GM19351 (cell line): ENCODE data around the gene CHRNA10.

Experiments used
- ATAC-seq: cut with Tn5 transposase; IDR thresholded peaks from one replicate; pipeline ENCODE4 v1.9.1; 2021; ENCODE audit warnings: mild to moderate bottlenecking, moderate library complexity; ENCODE audit not compliant: unreplicated experiment

The CHRNA10 gene, protein sequence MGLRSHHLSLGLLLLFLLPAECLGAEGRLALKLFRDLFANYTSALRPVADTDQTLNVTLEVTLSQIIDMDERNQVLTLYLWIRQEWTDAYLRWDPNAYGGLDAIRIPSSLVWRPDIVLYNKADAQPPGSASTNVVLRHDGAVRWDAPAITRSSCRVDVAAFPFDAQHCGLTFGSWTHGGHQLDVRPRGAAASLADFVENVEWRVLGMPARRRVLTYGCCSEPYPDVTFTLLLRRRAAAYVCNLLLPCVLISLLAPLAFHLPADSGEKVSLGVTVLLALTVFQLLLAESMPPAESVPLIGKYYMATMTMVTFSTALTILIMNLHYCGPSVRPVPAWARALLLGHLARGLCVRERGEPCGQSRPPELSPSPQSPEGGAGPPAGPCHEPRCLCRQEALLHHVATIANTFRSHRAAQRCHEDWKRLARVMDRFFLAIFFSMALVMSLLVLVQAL

DNA sequence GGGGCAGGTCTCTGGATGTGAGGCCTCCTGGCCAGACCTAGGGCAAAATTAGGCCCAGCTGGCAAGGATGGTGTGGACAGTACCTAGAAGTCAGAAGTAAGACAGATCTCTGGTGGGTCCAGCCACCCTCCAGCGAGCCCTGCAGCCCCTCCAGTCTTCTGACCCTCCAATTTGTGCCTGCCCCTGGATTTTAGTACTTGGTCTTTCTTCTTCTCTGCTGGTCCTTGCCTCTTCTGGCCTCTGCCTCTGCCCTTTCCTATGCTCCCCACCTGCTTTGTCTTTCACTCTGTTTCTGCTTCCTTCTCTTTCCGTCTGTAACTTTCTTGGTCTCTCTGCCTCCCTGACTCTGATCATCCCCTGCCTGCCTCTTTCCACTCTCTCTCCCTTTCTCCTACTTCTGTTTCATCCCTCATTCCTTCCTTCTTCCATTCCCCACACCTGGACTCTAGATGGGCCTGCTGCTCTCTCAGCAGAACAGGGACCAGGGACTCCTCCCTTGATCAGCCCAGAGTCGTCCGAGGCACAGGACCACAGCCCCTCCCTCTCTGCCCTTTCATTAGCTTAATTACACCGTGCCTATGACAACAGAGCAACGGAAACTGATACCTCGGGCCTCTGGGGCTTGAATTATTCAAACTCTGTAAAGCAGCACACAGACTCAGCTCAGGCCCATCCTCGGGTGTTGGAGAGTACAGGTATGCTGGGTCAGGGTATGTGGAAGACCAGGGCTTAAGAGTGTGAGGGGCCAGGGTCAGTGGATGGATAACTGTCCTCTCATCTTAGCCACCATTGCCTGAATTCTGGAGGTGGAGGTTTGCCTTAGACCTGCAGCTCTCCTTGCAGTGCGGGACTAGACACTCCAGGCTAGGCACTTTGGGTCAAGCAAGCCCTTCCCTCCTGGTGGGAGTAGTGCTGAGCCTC is at the start of gene CHRNA10:
CHRNA10 (minus strand) TSS at position 51 of the 921 bp plus-strand sequence. CDS start 72 bp downstream, outside the sequence.
- ATAC-seq = no peak

DNA sequence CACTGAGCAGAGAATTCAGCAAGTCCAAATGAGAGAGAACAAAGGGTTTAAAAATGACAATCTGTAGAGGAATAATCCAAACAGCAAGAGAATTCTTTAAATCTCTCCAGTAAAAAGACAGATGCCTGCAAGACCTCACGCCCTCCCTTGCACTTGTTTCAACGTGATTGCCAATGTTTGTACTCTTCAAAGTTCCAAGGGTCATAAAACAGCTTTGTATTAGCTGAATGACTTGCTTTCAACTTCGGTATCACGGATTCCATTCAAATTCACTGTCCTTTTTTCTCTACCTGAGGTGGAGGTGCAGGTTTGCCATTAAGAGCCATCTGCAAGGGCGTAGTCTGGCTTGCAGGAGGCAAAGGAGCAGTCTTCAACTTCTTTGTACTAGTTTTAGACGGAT is 41.1 kb upstream of the CHRNA10 start:
- ATAC-seq = no peak

DNA sequence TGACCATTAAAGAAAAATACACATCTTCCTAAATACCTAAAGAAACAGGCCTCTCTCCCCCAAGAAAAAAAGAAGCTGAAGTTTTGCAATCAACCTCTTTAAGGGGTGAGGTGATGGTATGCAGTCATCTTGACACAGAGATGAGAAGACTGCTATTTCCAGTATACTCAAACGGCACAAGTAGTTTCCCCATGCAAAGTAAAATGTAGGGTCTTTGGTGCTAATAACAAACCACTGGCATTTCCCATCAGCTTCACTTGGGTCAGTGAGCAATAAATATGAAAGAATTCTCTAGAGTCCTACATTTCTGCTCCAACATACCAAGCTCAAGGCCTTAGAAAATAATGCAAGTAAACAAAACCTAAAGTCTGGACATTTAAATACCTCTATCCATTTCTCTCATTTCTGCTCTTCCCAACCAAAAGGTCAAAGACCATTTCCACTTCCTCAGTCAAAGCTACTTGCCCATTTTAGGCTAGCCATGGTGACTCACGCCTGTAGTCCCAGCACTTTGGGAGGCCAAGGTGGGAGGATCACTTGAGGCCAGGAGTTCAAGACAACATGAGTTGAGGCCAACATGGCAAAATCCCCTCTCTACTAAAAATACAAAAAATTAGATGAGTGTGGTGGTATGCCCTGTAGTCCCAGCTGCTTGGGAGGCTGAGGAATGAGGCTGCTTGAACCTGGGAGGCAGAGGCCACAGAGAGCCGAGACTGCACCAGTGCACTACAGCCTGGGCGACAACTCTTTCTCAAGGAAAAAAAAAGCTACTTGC is 39.5 kb upstream of the CHRNA10 start:
- ATAC-seq = no peak

DNA sequence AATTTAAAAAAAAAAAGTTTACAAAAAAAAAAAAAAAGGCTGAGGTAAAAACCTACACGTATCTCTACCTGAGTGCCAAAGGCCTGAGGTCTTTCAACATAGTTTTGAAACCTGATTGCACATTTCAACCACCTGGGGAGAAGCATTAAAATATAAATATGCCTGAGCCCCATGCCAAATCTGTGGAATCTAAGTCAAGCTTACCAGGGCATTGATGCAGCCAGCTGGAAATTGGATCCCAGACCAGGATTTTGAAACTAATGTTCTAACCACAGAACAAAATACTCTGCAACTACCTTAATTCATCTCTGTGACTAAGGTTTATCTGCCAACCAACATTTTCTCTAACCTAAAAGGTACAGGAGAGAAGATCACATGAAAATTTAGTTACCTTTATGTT is 38.8 kb upstream of the CHRNA10 start:
- ATAC-seq = no peak

DNA sequence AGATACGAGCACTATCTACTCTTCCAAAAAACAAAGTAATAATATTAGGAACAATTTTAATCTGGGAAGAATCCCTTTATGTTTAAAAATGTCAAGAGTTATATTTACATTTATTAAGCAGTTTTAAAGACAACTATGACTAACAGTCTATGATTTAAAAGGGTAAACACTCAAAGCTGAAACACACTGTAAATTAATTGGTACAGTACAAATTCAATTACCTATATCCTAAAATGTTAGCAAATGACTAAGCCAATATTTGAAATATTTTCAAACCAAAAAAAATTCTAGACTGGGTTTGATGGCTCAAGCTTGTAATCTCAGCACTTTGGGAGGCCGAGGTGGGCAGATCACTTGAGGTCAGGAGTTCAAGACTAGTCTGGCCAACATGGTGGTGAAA is 36.0 kb upstream of the CHRNA10 start:
- no peak for ATAC-seq

DNA sequence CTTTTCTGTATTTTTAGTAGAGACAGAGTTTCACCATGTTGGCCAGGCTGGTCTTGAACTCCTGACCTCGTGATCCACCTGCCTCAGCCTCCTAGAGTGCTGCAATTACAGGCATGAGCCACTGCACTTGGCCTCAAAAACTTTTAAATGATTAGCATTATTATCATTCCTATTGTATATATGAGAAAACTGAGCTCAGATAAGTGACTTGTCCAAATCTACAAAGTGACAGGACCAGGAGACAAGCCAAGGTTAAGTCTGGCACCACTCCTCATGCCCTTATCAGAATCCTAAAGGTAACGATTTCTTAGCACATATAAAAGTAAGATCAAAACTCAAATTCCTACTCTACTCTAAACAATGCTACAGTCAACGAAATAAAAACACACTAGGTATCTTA is 32.2 kb upstream of the CHRNA10 start:
- ATAC-seq = no peak

DNA sequence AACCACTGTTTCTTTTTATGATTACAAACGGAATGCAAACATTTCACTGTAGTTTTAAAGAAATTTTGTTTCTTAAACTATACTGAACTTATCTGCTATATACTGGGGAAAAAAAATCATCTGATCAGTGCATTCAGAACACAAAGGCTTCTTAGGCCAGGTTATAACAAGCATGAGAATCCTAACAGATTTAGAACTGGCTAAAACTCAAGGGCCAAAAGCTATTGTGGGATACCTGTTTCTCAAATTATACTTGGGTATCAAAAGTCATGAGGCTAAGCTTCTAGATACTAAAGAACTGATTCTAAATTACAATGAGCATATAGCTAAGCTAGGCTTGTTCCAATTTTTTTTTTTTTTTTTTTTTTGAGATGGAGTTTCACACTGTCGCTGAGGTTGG is 29.7 kb upstream of the CHRNA10 start:
- no peak for ATAC-seq

DNA sequence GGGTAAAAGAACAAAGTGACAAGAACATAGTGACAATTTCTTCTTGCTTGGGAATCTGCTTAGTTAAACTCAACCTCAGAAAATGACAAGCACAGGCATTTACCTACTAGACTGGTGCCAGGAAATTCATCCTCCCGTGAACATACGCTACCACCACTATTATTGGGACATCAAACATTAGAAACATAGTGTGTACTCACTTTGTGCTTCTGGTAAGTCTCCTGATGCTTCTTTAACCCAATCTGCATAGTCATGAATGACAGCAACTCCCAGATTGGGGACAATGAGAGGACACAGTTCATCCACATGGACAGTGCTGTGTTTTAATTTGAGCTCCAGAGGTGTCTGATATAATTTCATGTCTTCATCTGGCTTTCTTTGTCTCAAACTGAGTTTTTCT is 29.2 kb upstream of the CHRNA10 start:
- ATAC-seq = no peak

DNA sequence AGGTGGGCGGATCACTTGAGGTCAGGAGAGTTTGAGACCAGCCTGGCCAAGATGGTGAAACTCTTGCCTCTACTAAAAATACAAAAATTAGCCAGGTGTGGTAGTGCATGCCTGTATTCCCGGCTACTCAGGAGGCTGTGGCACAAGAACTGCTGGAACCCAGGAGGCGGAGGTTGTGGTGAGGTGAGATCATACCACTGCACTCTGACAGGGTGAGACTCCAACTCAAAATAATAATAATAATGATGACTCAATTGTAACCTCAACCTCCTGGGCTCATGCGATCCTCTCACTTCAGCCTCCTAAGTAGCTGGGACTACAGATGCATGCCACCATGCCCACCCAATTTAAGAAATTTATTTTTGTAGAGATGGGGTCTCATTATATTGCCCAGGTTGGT is 15.6 kb upstream of the CHRNA10 start:
- ATAC-seq = no peak

DNA sequence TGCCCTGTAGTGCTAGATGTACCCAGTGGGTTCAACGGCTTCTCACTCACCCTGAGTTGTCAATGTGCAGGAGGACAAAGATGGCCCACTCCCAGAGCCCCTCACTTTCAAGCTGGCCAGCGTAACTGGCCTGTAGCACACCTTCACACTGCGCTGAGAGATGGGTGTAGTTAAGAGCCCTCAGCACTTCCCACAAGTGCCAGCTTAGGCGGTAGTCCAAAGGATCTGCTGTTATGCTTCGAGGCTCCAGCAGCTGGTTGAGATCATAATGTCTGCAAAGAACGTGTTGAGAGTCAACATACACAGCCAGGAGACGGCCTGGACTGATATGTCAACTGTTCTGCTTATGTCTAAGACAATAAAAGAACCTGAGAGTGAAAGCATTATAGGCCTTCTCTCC is 14.7 kb upstream of the CHRNA10 start:
- no peak for ATAC-seq

DNA sequence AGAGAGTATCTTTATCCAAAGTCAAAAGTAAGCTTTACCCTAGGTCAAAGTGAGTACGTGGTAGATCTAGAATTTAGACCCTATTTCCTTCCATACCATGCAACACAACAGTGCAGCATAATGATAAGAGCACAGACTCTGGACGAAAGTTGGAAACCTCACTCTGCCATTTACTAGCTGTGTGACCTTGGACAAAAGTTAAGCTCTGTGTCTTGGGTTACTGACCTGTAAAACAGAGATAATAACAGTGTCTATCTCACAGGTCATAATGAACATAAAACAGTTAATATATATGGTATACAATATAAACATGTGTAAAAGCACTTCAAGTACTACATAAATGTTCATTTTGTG is 13.6 kb upstream of the CHRNA10 start:
- no peak for ATAC-seq

DNA sequence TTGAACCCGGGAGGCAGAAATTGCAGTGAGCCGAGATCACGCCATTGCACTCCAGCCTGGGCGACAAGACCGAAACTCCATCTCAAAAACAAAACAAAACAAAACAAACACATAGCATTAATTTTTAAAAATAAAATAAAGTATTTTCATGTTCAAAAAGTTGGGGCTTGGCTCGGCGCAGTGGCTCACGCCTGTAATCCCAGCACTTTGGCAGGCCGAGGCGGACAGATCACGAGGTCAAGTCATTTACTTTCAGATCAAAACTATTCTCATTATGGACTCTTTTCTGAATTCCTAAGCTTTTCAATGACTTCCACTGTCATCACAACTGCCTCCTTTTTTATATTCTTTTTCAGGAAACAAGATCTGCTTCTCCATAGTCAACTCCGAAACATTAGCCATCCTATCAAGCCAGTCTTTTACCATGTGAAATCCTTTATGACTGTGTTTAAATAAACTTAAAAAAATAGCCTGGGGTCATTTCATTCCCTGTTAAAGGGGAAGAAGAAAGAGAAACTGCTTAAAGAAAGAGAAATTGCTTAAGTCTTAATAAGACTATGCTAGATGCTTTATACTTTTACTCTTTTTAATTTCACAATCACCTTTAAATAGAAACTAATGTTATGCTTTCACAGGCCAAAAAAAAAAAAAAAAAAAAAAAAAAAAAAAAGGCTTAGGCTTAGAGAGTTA is 13.1 kb upstream of the CHRNA10 start:
- no peak for ATAC-seq

DNA sequence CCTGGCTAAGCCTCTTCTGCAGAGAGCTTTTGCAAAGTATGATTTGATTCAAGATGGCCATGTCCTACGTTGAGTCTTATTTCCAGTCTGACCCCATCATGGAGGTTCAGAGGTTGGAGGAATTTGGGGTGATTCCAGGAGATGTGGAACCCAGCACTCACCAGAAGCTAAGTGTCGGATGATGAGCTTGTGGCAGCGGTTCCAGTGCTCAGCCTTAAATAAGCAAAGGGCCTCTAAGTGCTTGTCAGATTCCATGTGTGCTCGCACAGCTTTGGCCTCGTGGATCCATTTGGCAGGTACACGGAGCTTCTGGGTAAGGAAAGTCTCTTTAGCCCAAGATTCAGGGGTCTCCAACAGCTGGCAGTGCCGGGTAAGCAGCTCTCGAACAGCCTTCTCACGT is 11.9 kb upstream of the CHRNA10 start:
- ATAC-seq = no peak

DNA sequence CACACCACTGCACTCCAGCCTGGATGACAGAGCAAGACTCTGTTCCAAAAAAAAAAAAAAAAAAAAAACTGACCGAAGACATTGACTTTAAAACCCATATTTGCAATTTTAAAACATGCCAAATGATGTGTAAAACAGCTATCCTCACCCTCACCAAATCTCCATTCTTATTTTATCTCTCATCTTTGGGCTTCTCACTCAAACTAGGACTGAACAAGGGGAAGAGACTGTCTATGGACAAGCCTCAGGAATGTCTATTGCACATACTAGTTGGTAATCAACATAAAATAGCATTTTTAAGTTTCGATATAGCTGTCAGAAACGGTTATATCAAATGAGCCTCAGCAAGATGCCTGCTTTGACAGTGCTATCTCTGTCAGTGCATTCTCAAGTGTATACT is 7.9 kb upstream of the CHRNA10 start:
- ATAC-seq = no peak

DNA sequence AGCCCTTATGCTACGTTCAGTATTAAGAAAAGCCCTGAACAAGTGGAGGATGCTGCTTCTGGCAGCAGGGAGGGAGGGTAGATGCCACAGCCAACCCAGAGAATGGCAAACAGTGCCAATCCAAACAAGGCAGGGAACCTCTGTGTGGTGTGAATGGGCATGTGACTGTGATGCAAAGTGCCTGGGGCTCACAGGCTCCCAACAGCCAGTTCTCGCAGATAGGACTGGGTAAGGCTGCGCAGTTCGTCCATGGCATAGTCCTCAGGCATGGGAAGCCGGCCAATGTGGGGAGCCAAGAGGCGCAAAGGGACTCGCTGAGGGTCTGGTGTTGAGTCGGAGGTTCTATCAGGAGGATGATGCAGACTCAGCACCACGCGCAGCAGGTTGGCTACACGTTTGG is 4.8 kb upstream of the CHRNA10 start:
- no peak for ATAC-seq

DNA sequence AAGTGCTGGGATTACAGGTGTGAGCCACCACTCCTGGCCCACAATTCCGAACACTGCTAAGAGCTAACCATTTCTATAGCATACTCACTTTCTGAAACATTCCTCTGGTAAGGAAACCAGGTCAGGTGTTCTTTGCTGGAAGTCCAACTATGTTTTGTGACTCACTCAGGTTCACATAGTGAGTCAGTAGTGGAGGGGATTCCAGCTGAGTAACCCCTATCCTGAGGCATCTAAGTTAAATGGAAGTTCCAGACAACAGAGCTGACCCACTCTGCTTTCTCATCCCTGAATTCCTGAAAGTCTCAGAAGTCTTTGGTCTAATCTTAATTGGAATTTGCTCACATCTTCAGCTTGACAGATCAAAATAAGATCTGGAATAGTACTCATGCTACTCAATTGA is 3.0 kb upstream of the CHRNA10 start:
- no peak for ATAC-seq

DNA sequence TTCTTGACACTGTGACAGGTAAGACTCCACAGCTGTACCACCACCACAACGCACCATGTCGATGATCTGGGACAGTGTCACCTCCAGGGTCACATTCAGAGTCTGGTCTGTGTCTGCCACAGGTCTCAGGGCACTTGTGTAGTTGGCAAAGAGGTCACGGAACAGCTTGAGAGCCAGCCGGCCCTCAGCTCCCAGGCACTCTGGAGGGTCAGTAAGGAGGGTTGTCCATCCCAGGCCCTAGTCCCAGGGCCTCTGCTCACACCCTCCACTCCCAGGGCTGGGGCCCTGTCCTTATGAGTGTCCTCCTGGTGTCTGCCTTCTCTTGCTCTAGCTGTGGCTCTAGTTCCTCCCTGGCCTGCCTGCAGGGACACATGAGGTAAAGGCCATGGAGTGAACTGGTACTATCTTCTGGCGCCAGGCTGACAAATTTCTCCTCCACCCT is 1.4 kb downstream of the CHRNA10 start:
- ATAC-seq = no peak

DNA sequence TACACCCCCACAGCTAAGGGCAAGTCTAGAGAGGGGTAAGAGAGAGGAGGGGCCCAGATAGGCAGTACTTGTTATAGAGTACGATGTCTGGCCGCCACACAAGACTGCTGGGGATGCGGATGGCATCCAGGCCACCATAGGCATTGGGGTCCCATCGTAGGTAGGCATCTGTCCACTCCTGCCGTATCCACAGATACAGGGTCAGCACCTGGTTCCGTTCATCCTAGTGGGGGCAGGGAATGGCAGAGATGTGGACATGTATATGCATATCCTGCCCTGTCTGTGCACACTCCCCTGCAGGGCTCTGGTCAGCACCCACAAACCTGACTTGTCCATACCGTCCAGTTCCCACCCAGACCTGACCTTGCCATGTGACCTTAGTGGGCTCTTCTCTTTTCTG is 2.1 kb downstream of the CHRNA10 start:
- ATAC-seq = no peak

DNA sequence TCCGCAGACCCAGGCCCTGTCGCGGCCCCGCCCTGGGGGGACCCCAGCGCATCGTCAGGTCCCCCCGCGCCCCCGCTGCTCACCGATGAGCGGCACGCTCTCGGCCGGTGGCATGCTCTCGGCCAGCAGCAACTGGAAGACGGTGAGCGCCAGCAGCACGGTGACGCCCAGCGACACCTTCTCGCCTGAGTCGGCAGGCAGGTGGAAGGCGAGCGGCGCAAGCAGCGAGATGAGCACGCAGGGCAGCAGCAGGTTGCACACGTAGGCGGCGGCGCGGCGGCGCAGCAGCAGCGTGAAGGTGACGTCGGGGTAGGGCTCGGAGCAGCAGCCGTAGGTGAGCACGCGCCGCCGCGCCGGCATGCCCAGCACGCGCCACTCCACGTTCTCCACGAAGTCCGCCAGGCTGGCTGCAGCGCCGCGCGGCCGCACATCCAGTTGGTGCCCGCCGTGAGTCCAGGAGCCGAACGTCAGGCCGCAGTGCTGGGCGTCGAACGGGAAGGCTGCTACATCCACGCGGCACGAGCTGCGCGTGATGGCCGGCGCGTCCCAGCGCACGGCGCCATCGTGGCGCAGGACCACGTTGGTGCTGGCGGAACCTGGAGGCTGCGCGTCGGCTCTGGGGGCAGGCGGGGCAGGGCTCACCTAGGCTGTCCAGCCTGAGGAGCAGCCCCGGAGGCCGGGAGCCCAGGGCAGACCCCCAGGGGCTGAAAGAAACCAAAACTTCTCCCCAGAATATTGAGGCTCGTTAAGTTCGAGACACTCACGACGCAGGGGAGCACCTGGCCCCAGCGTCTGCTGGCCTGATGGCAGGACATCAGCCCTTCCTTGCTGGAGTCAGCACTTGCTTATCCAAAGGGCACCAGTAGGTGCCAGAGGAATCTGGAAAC is 3.8 kb downstream of the CHRNA10 start:
- ATAC-seq = no peak
